Measurements from ENCODE around the gene TRIM44.

- TF ChIP-seq, protein P1, sequence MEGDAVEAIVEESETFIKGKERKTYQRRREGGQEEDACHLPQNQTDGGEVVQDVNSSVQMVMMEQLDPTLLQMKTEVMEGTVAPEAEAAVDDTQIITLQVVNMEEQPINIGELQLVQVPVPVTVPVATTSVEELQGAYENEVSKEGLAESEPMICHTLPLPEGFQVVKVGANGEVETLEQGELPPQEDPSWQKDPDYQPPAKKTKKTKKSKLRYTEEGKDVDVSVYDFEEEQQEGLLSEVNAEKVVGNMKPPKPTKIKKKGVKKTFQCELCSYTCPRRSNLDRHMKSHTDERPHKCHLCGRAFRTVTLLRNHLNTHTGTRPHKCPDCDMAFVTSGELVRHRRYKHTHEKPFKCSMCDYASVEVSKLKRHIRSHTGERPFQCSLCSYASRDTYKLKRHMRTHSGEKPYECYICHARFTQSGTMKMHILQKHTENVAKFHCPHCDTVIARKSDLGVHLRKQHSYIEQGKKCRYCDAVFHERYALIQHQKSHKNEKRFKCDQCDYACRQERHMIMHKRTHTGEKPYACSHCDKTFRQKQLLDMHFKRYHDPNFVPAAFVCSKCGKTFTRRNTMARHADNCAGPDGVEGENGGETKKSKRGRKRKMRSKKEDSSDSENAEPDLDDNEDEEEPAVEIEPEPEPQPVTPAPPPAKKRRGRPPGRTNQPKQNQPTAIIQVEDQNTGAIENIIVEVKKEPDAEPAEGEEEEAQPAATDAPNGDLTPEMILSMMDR (IDR thresholded peaks at IDR 0.05 in 8 of 11, conservative IDR thresholded peaks at IDR 0.05 in 3 of 11): no peak
- TF ChIP-seq POLR2A (IDR thresholded peaks at IDR 0.05): no peak
Observed at GRCh38 chr11:35823742-35824298, 161.2 kb downstream of the TRIM44 start.

Measured in spleen (tissue), 7 donors.